Suprapubic skin (tissue), 4 donors: ENCODE results near the gene COL4A3. TPM values are rescaled to one million over a fixed set of nuclear protein-coding genes. Genes with fewer than 3 reads are reported as not detected.

Experiments used
- DNase-seq, 2 donors: peaks; one replicate each; pipeline ENCODE4 v3.0.0-alpha.2; 2019; ENCODE audit warnings: low spot score in 2 of 2
- H3K27ac ChIP-seq: fragments of 200-600 bp; sonication (generic); one replicate; pipeline ENCODE4 v1.5.1; 2019
- H3K27me3 ChIP-seq: fragments of 200-600 bp; sonication (generic); one replicate; pipeline ENCODE4 v1.5.1; 2019
- H3K36me3 ChIP-seq: fragments of 200-600 bp; sonication (generic); one replicate; pipeline ENCODE4 v1.5.1; 2019
- H3K4me1 ChIP-seq: fragments of 200-600 bp; sonication (generic); one replicate; pipeline ENCODE4 v1.5.1; 2019
- H3K4me3 ChIP-seq: fragments of 200-600 bp; sonication (generic); one replicate; pipeline ENCODE4 v1.5.1; 2019; ENCODE audit warnings: mild to moderate bottlenecking
- H3K9me3 ChIP-seq: fragments of 200-600 bp; sonication (generic); one replicate; pipeline ENCODE4 v1.5.1; 2019
- EP300 ChIP-seq: sonication (generic); formaldehyde crosslinking; IDR thresholded peaks from one replicate; pipeline ENCODE4 v1.6.1; 2017; ENCODE audit warnings: antibody characterized with exemption
- POLR2A ChIP-seq, 2 donors: fragments of 450-650 bp; IDR thresholded peaks; one replicate each; pipeline ENCODE4 v1.6.1; 2017; ENCODE audit warnings: antibody characterized with exemption in 2 of 2, mild to moderate bottlenecking in 2 of 2, moderate library complexity in 2 of 2
- POLR2AphosphoS5 ChIP-seq, 3 donors: sonication (generic); formaldehyde crosslinking; IDR thresholded peaks; one replicate each; pipeline ENCODE4 v1.6.1; 2017; ENCODE audit warnings: antibody characterized with exemption in 3 of 3
- WGBS: methylation state at CpG from one replicate; pipeline ENCODE4 v1.1.5; 2018; 5-methylcytosine and 5-hydroxymethylcytosine counted together
- total RNA-seq, 4 donors: library from RNA; depleted of rRNA; stranded (reverse); fragments of >200 nt; gene quantifications; one replicate each; pipeline ENCODE4 v1.1.0, GENCODE V29; 2016
- TF ChIP-seq, protein P1 (sequence below), 2 donors: fragments of 200-600 bp in 1 of 2; fragments of 450-650 bp in 1 of 2; sonication (generic) in 1 of 2; IDR thresholded peaks; one replicate each; pipeline ENCODE4 v1.5.1; 2016 to 2019; ENCODE audit warnings: antibody characterized with exemption in 2 of 2, mild to moderate bottlenecking in 1 of 2, moderate library complexity in 1 of 2

The COL4A3 gene
- total RNA-seq, 4 donors from 2014 or later, result 0.26 to 2.2 (median 0.80) TPM; not detected in 1

DNA sequence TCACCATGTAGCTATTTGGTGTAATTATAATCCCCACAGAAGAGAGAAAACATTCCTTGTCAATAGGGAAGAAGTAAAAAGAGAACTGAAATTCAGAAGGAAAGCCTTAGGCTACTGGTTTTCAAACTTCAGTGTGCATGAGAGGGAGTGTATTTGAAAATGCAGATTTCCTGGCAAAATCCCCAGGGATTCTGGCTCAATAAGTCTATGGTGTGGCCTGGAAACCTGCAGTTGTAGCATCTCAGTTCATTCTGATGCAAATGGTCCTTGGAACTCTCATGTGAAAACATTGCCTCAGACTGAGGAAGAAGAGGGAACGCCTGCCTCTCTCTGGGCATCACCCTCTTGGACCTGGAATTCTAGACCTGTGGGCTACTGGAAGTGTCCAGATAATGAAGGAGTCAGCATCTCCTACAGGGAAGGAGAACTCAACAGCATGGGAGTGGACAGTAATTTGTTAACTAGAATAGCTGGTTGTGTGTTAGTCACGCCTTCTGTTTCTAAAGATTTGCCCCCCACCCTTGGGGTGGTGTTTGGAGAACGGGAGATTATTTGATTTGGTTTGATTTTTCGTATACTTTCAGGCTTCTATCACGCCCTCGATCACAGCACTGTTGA is 21.3 kb downstream of the COL4A3 start:
- Histone ChIP-seq H3K9me3 (no peaks in the 10 kb centered on the region), H3K27ac (no peak overlapping the region), H3K36me3 (no peaks in the 10 kb centered on the region), H3K4me1 (no peaks in the 10 kb centered on the region), H3K4me3 (no peak overlapping the region), H3K27me3 (no peaks in the 10 kb centered on the region)
- WGBS, result 78% methylated on average over 6 of the region's 6 CpGs
- no peak for TF ChIP-seq EP300
- TF ChIP-seq, protein P1, sequence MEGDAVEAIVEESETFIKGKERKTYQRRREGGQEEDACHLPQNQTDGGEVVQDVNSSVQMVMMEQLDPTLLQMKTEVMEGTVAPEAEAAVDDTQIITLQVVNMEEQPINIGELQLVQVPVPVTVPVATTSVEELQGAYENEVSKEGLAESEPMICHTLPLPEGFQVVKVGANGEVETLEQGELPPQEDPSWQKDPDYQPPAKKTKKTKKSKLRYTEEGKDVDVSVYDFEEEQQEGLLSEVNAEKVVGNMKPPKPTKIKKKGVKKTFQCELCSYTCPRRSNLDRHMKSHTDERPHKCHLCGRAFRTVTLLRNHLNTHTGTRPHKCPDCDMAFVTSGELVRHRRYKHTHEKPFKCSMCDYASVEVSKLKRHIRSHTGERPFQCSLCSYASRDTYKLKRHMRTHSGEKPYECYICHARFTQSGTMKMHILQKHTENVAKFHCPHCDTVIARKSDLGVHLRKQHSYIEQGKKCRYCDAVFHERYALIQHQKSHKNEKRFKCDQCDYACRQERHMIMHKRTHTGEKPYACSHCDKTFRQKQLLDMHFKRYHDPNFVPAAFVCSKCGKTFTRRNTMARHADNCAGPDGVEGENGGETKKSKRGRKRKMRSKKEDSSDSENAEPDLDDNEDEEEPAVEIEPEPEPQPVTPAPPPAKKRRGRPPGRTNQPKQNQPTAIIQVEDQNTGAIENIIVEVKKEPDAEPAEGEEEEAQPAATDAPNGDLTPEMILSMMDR (IDR thresholded peaks at IDR 0.05), result no peak
- TF ChIP-seq POLR2AphosphoS5 (IDR thresholded peaks at IDR 0.05), result no peak
- no peak for DNase-seq

DNA sequence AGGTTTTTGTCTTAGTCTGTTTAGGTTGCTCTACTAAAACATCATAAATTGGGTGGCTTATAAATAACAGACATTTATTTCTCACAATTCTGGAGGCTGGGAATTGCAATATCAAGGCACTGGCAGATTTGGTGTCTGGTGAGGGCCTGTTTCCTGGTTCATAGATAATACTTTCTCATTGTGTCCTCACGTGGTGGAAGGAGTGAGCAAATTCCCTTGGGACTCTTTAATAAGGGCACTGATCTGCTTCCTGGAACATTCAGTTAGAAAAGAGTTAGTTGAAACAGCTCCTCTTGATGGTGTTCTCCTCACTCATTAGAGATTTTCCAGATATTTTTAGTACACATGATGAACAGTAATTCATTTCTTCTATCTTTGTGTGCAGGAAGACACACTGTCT is 22.3 kb downstream of the COL4A3 start:
- Histone ChIP-seq H3K9me3 (no peaks in the 10 kb centered on the region), H3K27ac (no peak overlapping the region), H3K36me3 (no peaks in the 10 kb centered on the region), H3K4me1 (no peaks in the 10 kb centered on the region), H3K4me3 (no peak overlapping the region), H3K27me3 (no peaks in the 10 kb centered on the region)
- WGBS, result 25% methylated on average over 1 of the region's 1 CpG
- no peak for DNase-seq
- TF ChIP-seq POLR2AphosphoS5 (IDR thresholded peaks at IDR 0.05) (no peak), EP300 (no peak), POLR2A (IDR thresholded peaks at IDR 0.05) (no peak)
- TF ChIP-seq, protein P1 (IDR thresholded peaks at IDR 0.05), result no peak

DNA sequence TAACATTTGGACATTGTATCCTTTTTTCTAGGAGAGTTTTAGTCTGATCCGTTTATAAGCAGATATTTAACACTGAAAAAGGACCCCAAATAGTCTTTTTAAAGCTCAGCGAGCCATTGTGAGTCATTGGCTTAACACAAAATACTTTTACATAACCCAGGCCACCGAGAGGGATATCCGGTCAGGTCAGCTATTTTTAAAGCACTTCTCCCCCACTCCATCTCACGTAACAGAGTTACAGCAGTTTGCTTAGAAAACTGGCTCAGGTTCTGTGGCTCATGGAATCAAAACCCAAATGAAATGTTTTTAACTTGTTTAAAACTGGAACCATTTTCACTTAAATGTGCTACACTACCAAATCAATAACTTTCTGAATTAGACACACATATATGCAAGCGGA is 23.9 kb downstream of the COL4A3 start:
- DNase-seq, result no peak
- Histone ChIP-seq H3K36me3 (no peaks in the 10 kb centered on the region), H3K27me3 (no peaks in the 10 kb centered on the region), H3K4me3 (no peak overlapping the region), H3K4me1 (no peaks in the 10 kb centered on the region), H3K9me3 (no peaks in the 10 kb centered on the region), H3K27ac (no peak overlapping the region)
- WGBS, result 65% methylated on average over 6 of the region's 6 CpGs
- no peak for TF ChIP-seq EP300
- TF ChIP-seq, protein P1 (IDR thresholded peaks at IDR 0.05), result no peak
- no peak for TF ChIP-seq POLR2A (IDR thresholded peaks at IDR 0.05)
- TF ChIP-seq POLR2AphosphoS5 (IDR thresholded peaks at IDR 0.05), result no peak

DNA sequence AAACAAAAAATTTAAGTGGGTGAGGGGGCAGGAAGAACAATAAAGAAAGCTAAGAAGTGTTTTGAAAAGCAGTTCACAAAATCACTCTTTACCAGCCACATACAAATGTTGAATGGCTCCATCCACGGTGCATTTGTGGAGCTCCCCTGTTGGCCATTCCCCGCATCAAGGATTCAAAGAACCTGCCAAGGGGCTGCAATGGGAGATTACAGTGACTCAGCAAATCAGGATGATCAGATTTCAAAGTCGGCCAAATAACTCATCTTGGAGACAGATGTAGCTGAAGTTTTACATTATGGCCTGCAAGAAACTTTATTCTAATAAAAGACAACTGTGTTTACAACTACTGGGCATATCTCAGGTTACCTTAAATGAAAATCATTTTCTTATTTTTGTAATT is 26.9 kb downstream of the COL4A3 start:
- no peaks in the 10 kb centered on the region for H3K4me1 ChIP-seq
- H3K27me3 ChIP-seq, result no peaks in the 10 kb centered on the region
- H3K9me3 ChIP-seq, result no peaks in the 10 kb centered on the region
- 32% methylated on average over 3 of the region's 3 CpGs for WGBS
- no peak for DNase-seq
- no peaks in the 10 kb centered on the region for H3K36me3 ChIP-seq
- TF ChIP-seq POLR2A (IDR thresholded peaks at IDR 0.05), result no peak
- TF ChIP-seq POLR2AphosphoS5 (IDR thresholded peaks at IDR 0.05), result no peak
- TF ChIP-seq EP300, result no peak
- TF ChIP-seq, protein P1 (IDR thresholded peaks at IDR 0.05), result no peak
- H3K4me3 ChIP-seq, result no peak overlapping the region
- no peak overlapping the region for H3K27ac ChIP-seq

DNA sequence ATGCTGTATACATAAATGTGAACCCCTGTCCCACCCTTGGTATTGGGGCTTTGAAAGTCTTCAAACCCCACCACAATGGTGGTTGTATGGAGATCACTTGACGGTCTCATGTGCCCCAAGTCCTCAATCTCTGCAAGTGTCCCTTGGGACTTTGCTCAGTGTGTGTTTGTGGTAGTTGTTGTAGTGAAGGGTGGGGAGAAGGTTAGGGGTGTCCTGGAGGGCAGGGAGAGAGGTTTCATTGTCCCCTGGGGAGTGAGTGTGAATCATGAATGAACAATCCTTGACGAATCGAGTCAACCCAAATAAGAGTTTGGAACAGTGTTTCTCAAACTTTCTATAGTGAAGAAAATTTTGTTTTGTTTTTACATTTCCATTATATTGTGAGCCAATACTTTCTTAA is 28.1 kb downstream of the COL4A3 start:
- H3K36me3 ChIP-seq, result no peaks in the 10 kb centered on the region
- no peak overlapping the region for H3K4me3 ChIP-seq
- 89% methylated on average over 3 of the region's 3 CpGs for WGBS
- no peaks in the 10 kb centered on the region for H3K4me1 ChIP-seq
- no peak for TF ChIP-seq EP300
- TF ChIP-seq POLR2AphosphoS5 (IDR thresholded peaks at IDR 0.05), result no peak
- TF ChIP-seq POLR2A (IDR thresholded peaks at IDR 0.05), result no peak
- TF ChIP-seq, protein P1 (IDR thresholded peaks at IDR 0.05), result no peak
- no peaks in the 10 kb centered on the region for H3K27me3 ChIP-seq
- no peak overlapping the region for H3K27ac ChIP-seq
- no peaks in the 10 kb centered on the region for H3K9me3 ChIP-seq
- no peak for DNase-seq
